ENCODE data around the gene MUCL1. TPM values are rescaled to one million over a fixed set of nuclear protein-coding genes. Genes with fewer than 3 reads are reported as not detected.

MUCL1 gene
- total and polyA plus RNA-seq, 2 of the 13 experiments (the other 11 are each of a cell fraction or from before 2014, with no cell fraction given): not detected

DNA sequence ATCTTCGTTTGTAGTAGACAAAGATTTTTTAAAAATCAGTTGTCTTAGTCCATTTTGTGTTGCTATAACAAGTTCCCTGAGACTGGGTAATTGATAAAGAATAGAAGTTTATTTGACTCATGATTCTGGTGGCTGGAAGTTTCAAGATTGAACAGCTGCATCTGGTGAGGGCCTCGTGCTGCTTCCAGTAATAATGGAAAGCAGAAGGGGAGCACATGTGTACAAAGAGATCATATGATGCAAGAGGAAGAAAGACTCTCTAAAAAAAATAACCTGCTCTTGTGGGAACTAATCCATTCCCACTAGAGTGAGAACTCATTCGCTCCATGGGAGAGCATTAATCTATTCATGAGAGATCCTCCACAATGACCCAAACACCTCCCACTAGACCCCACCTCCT, 24.8 kb downstream of the MUCL1 start (continued):
- no peak for TF ChIP-seq ZNF138 (CRISPR knock-in tag; IDR thresholded peaks at IDR 0.05; ENCODE audit: low read depth)
- TF ChIP-seq, protein P1, sequence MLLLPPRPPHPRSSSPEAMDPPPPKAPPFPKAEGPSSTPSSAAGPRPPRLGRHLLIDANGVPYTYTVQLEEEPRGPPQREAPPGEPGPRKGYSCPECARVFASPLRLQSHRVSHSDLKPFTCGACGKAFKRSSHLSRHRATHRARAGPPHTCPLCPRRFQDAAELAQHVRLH (CRISPR knock-in tag; IDR thresholded peaks at IDR 0.05; ENCODE audit: borderline replicate concordance, low read depth): no peak

DNA sequence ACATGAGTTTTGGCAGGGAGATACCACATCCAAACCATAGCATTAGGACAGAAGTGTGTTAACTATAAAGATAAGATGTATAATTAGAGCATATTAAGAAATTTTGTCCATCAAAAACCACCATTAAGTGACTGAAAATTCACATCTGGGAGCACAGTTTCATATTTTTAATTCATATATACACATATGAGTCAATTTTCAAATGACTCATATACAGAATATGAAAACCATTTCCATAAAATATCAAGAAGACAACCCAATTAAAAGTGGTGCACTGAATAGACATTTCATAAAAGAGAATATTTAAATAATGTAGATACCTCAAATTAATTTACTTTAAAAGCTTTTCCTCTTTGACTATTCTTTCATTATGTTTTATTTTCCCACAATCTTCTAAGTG, 25.3 kb downstream of the MUCL1 start:
- no peak overlapping the region for H2AFZ ChIP-seq (ENCODE audit: low read length)
- ChIA-PET CTCF (ENCODE audit: low intra/inter-chr PET ratio, low total read pairs) (no interaction called here), POLR2A (no interaction called here)
- no peak overlapping the region for H3K27ac ChIP-seq (ENCODE audit: extremely low read length, insufficient read depth, low read length)
- no TSS peak for BruUV-seq (replicated peaks)
- H3K4me1 ChIP-seq (ENCODE audit: insufficient read depth, low read length): no peaks in the 10 kb centered on the region
- H3K4me2 ChIP-seq (ENCODE audit: low read depth, low read length): no peak overlapping the region
- no peaks in the 10 kb centered on the region for H3K9me3 ChIP-seq (ENCODE audit: low read length)
- no peak for TF ChIP-seq ZNF296 (CRISPR knock-in tag; conservative IDR thresholded peaks at IDR 0.05)
- TF ChIP-seq SP140L (CRISPR knock-in tag; IDR thresholded peaks at IDR 0.05; ENCODE audit: borderline replicate concordance): no peak
- TF ChIP-seq ZNF891 (CRISPR knock-in tag; IDR thresholded peaks at IDR 0.05): no peak
- TF ChIP-seq, protein P2, sequence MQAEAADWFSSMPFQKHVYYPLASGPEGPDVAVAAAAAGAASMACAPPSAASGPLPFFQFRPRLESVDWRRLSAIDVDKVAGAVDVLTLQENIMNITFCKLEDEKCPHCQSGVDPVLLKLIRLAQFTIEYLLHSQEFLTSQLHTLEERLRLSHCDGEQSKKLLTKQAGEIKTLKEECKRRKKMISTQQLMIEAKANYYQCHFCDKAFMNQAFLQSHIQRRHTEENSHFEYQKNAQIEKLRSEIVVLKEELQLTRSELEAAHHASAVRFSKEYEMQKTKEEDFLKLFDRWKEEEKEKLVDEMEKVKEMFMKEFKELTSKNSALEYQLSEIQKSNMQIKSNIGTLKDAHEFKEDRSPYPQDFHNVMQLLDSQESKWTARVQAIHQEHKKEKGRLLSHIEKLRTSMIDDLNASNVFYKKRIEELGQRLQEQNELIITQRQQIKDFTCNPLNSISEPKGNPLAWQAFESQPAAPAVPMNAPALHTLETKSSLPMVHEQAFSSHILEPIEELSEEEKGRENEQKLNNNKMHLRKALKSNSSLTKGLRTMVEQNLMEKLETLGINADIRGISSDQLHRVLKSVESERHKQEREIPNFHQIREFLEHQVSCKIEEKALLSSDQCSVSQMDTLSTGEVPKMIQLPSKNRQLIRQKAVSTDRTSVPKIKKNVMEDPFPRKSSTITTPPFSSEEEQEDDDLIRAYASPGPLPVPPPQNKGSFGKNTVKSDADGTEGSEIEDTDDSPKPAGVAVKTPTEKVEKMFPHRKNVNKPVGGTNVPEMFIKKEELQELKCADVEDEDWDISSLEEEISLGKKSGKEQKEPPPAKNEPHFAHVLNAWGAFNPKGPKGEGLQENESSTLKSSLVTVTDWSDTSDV (CRISPR knock-in tag; IDR thresholded peaks at IDR 0.05): no peak
- no peak for TF ChIP-seq ARNT (IDR thresholded peaks at IDR 0.05)
- no peak overlapping the region for H3K4me3 ChIP-seq (replicated peaks in 1 of 3; ENCODE audit: insufficient read depth in 1 of 3, low read depth in 2 of 3, low read length in 3 of 3)
- no peak overlapping the region for H3K9ac ChIP-seq (ENCODE audit: insufficient read depth, low read depth, low read length)
- ATAC-seq (no peak), FAIRE-seq (no peak), DNase-seq (ENCODE audit: low spot score) (no peak)
- H4K20me1 ChIP-seq (ENCODE audit: insufficient read depth, low read length): no peaks in the 10 kb centered on the region
- H3K36me3 ChIP-seq (replicated peaks in 1 of 2; ENCODE audit: control insufficient read depth in 1 of 2, insufficient read depth in 2 of 2, low read length in 2 of 2): no peaks in the 10 kb centered on the region
- 0 out of 5 replicates have a peak, but pooled peaks cover 0 to 6% of the 10 kb centered on the region in 2 experiments for H3K27me3 ChIP-seq (ENCODE audit: control insufficient read depth in 1 of 2, insufficient read depth in 2 of 2, low read length in 2 of 2)
- in situ Hi-C loops (cut with HindIII; ENCODE audit: extremely low pct_ligation_motif_present, low pct_unique_long_range_greater_than_20kb): no loop called here
- no peaks in the 10 kb centered on the region for H3K79me2 ChIP-seq (ENCODE audit: insufficient read depth, low read length)
- intact Hi-C loops (cut with micrococcal nuclease; ENCODE audit: unreplicated experiment): no loop called here

Measured in HepG2 (cell line).